GM12865 (cell line): ENCODE measurements around the gene YARS1.
A peak's percentile ranks its signal among the peaks of the same experiment; 100 is the strongest.

Experiments used
- DNase-seq: peaks from one replicate; pipeline ENCODE4 v3.0.0; 2010; ENCODE audit warnings: low read depth
- H3K4me3 ChIP-seq: 2 replicates; pipeline ENCODE4 v1.5.1; 2011; ENCODE audit warnings: mild to moderate bottlenecking, low read depth, low read length, control low read depth
- TF ChIP-seq, protein P1 (sequence below): IDR thresholded peaks from 2 replicates; pipeline ENCODE4 v1.5.1; 2011; ENCODE audit warnings: low read length, control low read depth, low read depth, inconsistent platforms; ENCODE audit not compliant: insufficient read depth; ENCODE audit errors: missing control alignments

Gene YARS1

DNA sequence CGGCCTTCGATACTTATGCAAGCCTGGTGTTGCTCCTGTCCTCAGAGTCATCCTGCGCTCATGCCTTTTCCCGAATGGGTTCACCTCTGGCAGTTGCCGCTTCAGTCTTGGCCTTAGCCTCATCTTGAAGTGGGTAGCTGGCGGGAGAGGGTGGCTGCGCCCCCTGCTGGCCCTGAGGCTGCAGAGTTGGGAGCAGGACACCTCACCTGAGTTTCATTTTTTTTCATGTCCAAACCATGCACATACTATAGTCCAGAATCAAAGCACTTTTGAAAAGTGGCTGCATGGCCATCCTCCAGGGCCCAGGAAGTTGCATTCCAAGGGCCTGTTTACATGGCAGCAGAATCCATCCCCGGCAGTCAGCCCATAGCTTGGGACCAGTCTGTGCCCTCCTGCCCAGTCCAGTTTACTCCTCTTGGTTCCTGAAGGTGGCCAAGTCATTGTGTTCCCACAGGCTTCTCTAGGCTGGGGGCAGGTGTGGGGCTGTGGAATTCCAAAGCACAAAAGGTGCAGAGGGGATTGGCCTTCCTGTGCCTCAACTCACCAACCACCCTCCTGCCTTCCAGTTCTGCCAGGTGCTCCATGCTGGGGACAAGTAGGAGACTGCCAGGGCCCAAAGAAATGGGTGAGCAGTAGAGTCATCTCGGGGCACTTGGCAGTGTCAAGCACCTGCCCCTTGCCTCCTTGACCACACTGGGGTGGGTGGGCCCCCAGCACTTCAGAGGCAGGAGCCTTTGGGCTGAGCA lies 44.0 kb downstream of the YARS1 start:
- no peak overlapping the region for H3K4me3 ChIP-seq
- TF ChIP-seq, protein P1, sequence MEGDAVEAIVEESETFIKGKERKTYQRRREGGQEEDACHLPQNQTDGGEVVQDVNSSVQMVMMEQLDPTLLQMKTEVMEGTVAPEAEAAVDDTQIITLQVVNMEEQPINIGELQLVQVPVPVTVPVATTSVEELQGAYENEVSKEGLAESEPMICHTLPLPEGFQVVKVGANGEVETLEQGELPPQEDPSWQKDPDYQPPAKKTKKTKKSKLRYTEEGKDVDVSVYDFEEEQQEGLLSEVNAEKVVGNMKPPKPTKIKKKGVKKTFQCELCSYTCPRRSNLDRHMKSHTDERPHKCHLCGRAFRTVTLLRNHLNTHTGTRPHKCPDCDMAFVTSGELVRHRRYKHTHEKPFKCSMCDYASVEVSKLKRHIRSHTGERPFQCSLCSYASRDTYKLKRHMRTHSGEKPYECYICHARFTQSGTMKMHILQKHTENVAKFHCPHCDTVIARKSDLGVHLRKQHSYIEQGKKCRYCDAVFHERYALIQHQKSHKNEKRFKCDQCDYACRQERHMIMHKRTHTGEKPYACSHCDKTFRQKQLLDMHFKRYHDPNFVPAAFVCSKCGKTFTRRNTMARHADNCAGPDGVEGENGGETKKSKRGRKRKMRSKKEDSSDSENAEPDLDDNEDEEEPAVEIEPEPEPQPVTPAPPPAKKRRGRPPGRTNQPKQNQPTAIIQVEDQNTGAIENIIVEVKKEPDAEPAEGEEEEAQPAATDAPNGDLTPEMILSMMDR: peak; percentile 98
- DNase-seq: peak; percentile 86

DNA sequence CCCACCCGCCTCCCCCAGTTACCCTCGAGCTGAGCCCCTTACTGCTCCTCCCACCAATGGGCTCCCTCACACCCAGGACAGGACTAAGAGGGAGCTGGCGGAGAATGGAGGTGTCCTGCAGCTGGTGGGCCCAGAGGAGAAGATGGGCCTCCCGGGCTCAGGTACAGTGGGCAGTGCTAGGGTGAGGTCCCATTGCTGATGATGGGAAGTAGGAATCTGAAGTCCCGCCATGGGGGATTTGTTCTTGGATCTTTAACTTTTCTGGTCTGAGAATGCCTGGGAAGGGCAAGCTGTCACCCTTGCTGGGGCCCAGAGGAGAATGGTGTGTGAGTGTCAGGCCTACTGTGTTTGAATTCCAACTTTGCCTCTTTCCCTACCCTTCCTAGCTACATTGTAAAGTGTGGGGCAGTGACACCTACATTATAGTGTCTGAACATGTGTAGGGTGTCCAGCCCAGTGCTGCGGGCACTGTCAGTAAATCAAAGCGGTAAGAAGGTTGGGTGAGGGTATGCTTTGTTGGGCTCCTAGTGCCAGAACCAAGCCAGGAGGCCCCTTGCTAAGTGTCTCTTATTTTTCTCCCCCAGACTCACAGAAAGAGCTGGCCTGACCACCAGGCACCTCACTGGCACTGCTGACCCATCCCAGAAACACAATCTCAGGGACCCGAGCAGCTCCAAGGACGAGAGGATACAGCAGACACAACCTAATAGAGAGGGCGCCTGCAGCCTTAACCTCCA lies 44.7 kb downstream of the YARS1 start:
- no peak for DNase-seq
- TF ChIP-seq, protein P1: no peak
- no peak overlapping the region for H3K4me3 ChIP-seq

- H3K4me3 ChIP-seq: no peak overlapping the region
- TF ChIP-seq, protein P1: no peak
- no peak for DNase-seq
Observed at GRCh38 chr1:32771561-32772280, 45.4 kb downstream of the YARS1 start.

- TF ChIP-seq, protein P1: no peak
- H3K4me3 ChIP-seq: no peak overlapping the region
- DNase-seq: no peak
Observed at GRCh38 chr1:32770741-32771548, 46.2 kb downstream of the YARS1 start.

GRCh38 chr1:32770221-32770731 lies 46.9 kb downstream of the YARS1 start:
- no peak for DNase-seq
- TF ChIP-seq, protein P1: no peak
- H3K4me3 ChIP-seq: no peak overlapping the region
